Uterus (tissue), 2 donors: ENCODE data around the gene FBP1.

Experiments used
- POLR2A ChIP-seq, 2 donors: fragments of 450-650 bp; IDR thresholded peaks; one replicate each; pipeline ENCODE4 v1.6.1; 2016; ENCODE audit warnings: antibody characterized with exemption in 2 of 2, mild to moderate bottlenecking in 1 of 2, moderate library complexity in 1 of 2
- TF ChIP-seq, protein P1 (sequence below), 4 experiments: fragments of 200-600 bp in 2 of 4; fragments of 450-650 bp in 2 of 4; sonication (generic) in 2 of 4; IDR thresholded peaks; one replicate each; pipeline ENCODE4 v1.5.1; 2016 to 2019; ENCODE audit warnings: antibody characterized with exemption in 4 of 4, mild to moderate bottlenecking in 2 of 4, moderate library complexity in 1 of 4

DNA sequence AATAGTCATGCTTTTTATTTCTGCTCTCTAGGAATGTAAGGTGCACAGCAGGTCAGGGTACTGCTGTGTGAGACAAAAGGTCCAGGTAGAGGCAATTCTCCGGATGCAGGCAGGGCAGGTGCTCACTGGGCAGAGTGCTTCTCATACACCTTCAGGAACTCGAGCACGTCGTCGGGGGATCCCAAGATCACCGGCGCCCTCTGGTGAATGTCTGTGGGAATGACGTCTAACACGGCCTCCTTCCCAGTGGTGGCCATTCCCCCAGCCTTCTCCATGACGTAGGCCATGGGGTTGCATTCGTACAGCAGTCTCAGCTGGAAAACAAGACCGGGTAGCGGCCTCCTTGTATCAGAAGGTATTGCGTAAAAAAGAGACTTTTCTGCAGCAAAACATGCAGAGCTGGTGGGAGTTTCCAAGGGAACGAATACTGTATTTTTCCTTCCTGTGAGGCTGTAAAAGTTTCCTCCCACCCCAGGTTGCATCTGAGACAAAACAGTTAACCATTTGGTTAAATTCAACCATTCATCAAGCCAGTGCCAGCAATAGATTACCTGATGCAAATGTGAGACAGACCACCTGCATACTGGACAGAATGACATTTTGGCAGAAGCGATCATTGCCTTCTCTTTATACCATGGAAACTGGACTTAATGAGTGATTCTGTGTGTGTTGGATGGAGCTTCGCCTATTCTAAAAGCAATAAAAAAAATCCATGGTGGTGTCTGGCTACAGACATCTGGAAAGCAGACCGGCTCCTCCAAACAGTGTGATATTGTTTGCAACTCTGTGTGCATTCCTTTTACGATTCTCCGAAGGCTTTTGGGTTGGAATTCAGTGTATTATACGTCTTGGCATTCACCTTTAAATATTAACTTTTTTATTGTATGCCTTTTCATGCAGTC lies 35.8 kb downstream of the FBP1 start:
- TF ChIP-seq, protein P1, sequence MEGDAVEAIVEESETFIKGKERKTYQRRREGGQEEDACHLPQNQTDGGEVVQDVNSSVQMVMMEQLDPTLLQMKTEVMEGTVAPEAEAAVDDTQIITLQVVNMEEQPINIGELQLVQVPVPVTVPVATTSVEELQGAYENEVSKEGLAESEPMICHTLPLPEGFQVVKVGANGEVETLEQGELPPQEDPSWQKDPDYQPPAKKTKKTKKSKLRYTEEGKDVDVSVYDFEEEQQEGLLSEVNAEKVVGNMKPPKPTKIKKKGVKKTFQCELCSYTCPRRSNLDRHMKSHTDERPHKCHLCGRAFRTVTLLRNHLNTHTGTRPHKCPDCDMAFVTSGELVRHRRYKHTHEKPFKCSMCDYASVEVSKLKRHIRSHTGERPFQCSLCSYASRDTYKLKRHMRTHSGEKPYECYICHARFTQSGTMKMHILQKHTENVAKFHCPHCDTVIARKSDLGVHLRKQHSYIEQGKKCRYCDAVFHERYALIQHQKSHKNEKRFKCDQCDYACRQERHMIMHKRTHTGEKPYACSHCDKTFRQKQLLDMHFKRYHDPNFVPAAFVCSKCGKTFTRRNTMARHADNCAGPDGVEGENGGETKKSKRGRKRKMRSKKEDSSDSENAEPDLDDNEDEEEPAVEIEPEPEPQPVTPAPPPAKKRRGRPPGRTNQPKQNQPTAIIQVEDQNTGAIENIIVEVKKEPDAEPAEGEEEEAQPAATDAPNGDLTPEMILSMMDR (IDR thresholded peaks at IDR 0.05) = peak; percentile 9 to 46 (median 29)
- TF ChIP-seq POLR2A (IDR thresholded peaks at IDR 0.05) = no peak
